A673 (cell line): ENCODE results near the gene EPB41L3.

Source experiments
- CTCF ChIP-seq: fragments of 300-800, 200-600 bp; sonication (generic); conservative IDR thresholded peaks from 2 replicates; pipeline ENCODE4 v1.5.1; 2017; ENCODE audit warnings: low read depth, mild to moderate bottlenecking, antibody characterized with exemption, low read length, moderate library complexity, mixed read lengths
- EZH2 ChIP-seq: fragments of 200-600 bp; sonication (generic); IDR thresholded peaks from 2 replicates; pipeline ENCODE4 v1.6.1; 2017; ENCODE audit warnings: borderline replicate concordance, low read depth, mild to moderate bottlenecking, mixed read lengths, antibody characterized with exemption, low read length; ENCODE audit not compliant: poor library complexity, severe bottlenecking

- TF ChIP-seq CTCF (no peak), EZH2 (no peak)
Measured at GRCh38 chr18:5481621-5482020, 62.2 kb downstream of the EPB41L3 start.
